Breast epithelium (tissue), 3 donors: ENCODE data around the gene PRRT1B.

Experiments used
- POLR2A ChIP-seq: fragments of 450-650 bp; IDR thresholded peaks from one replicate; pipeline ENCODE4 v1.6.1; 2016; ENCODE audit warnings: antibody characterized with exemption, mild to moderate bottlenecking, moderate library complexity
- TF ChIP-seq, protein P1 (sequence below), 3 donors: fragments of 450-650 bp; IDR thresholded peaks; one replicate each; pipeline ENCODE4 v1.5.1; 2016 to 2017; ENCODE audit warnings: antibody characterized with exemption in 3 of 3, mild to moderate bottlenecking in 3 of 3, moderate library complexity in 3 of 3

DNA sequence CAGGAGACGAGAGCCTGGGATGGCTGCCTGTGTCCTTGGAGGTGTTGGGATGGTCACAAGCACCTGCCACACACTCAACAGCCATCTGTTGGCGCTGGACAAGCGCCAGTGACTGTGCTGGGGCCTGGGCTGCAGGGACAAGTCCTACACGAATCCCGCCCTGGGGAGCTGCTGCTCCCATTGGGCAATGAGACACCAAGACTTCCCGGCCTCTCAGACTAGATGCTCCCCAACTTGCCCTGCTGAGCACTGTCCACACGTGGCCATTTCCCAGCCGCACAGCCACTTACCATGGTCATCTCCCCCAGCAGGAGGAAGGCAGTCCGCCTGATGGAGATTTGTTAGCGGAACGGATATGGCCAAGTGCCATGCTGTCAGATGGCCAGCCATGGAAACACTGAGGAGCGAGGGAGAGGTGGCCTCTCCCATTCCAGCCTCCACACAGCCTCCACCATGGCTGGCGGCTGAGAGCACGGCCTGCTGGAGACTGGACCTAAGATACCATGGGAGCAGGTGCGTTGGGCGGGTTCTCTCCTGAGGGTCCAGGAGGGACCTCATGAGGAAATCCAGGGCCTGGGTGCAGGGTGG, 43.9 kb downstream of the PRRT1B start:
- TF ChIP-seq POLR2A = no peak
- TF ChIP-seq, protein P1, sequence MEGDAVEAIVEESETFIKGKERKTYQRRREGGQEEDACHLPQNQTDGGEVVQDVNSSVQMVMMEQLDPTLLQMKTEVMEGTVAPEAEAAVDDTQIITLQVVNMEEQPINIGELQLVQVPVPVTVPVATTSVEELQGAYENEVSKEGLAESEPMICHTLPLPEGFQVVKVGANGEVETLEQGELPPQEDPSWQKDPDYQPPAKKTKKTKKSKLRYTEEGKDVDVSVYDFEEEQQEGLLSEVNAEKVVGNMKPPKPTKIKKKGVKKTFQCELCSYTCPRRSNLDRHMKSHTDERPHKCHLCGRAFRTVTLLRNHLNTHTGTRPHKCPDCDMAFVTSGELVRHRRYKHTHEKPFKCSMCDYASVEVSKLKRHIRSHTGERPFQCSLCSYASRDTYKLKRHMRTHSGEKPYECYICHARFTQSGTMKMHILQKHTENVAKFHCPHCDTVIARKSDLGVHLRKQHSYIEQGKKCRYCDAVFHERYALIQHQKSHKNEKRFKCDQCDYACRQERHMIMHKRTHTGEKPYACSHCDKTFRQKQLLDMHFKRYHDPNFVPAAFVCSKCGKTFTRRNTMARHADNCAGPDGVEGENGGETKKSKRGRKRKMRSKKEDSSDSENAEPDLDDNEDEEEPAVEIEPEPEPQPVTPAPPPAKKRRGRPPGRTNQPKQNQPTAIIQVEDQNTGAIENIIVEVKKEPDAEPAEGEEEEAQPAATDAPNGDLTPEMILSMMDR (IDR thresholded peaks at IDR 0.05) = no peak
